ENCODE results near the gene TCF12. TPM values are rescaled to one million over a fixed set of nuclear protein-coding genes. Genes with fewer than 3 reads are reported as not detected.

Gene TCF12
- total RNA-seq, 1 donor from 2014 or later, result 68.9 TPM

GRCh38 chr15:57122080-57122840 lies 203.8 kb downstream of the TCF12 start:
- H3K4me3 ChIP-seq (ENCODE audit: low read depth, low read length), result no peak overlapping the region
- TF ChIP-seq, protein P1, sequence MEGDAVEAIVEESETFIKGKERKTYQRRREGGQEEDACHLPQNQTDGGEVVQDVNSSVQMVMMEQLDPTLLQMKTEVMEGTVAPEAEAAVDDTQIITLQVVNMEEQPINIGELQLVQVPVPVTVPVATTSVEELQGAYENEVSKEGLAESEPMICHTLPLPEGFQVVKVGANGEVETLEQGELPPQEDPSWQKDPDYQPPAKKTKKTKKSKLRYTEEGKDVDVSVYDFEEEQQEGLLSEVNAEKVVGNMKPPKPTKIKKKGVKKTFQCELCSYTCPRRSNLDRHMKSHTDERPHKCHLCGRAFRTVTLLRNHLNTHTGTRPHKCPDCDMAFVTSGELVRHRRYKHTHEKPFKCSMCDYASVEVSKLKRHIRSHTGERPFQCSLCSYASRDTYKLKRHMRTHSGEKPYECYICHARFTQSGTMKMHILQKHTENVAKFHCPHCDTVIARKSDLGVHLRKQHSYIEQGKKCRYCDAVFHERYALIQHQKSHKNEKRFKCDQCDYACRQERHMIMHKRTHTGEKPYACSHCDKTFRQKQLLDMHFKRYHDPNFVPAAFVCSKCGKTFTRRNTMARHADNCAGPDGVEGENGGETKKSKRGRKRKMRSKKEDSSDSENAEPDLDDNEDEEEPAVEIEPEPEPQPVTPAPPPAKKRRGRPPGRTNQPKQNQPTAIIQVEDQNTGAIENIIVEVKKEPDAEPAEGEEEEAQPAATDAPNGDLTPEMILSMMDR (conservative IDR thresholded peaks at IDR 0.05; ENCODE audit: low read depth, low read length), result no peak
- DNase-seq (ENCODE audit: low read depth), result no peak

- no peak overlapping the region for H3K4me3 ChIP-seq (ENCODE audit: low read depth, low read length)
- DNase-seq (ENCODE audit: low read depth), result no peak
- TF ChIP-seq, protein P1 (conservative IDR thresholded peaks at IDR 0.05; ENCODE audit: low read depth, low read length), result no peak
Measured at GRCh38 chr15:57124036-57124435, 205.6 kb downstream of the TCF12 start.

DNA sequence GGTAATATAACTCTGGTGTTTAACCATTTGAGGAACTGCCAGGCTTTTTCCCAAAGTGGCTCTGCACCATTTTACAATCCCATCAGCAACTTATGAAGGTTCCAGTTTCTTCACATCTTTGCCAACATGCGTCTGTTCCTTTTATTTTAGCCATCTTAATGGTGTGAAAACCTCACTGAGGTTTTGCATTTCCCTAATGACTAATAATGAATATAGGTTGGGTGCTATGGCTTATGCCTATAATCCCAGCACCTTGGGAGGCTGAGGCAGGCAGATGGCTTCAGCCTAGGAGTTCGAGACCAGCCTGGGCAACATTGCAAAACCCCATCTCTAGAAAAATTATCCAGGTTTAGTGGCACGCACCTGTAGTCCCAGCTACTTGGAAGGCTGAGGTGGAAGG lies 210.6 kb downstream of the TCF12 start:
- DNase-seq (ENCODE audit: low read depth), result no peak
- TF ChIP-seq, protein P1 (conservative IDR thresholded peaks at IDR 0.05; ENCODE audit: low read depth, low read length), result no peak
- H3K4me3 ChIP-seq (ENCODE audit: low read depth, low read length), result no peak overlapping the region

DNA sequence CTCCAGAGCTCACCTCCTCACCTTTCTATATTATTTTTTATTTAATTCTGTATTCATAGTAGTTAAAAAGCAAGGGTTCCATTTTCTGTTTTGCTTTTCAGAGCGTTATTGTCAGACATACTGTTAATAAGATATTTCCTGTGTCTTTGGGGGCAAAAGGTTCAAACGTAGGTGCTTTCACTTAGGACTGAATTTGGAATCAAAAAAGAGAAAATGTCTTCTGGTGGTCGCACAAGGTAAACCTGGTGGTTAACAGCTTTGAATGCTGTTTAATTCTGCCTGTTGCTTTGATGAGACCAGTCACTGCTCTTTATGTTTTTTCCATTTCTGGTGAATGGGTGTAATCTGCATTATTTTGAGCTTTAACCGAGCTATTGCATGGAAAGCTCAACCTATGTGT lies 212.5 kb downstream of the TCF12 start:
- TF ChIP-seq, protein P1 (conservative IDR thresholded peaks at IDR 0.05; ENCODE audit: low read depth, low read length), result no peak
- H3K4me3 ChIP-seq (ENCODE audit: low read depth, low read length), result no peak overlapping the region
- no peak for DNase-seq (ENCODE audit: low read depth)

GRCh38 chr15:57133127-57133968 lies 214.9 kb downstream of the TCF12 start:
- TF ChIP-seq, protein P1 (conservative IDR thresholded peaks at IDR 0.05; ENCODE audit: low read depth, low read length), result no peak
- no peak overlapping the region for H3K4me3 ChIP-seq (ENCODE audit: low read depth, low read length)
- no peak for DNase-seq (ENCODE audit: low read depth)

- H3K4me3 ChIP-seq (ENCODE audit: low read depth, low read length), result no peak overlapping the region
- DNase-seq (ENCODE audit: low read depth), result no peak
- TF ChIP-seq, protein P1 (conservative IDR thresholded peaks at IDR 0.05; ENCODE audit: low read depth, low read length), result no peak
Measured at GRCh38 chr15:57134071-57134605, 215.7 kb downstream of the TCF12 start.
